BE2C (cell line): ENCODE measurements around the gene GRM4.

Experiments
- DNase-seq: peaks from one replicate; pipeline ENCODE4 v3.0.0-alpha.2; 2020
- H3K27me3 ChIP-seq: fragments of 250-450 bp; sonication (Bioruptor Pico); 2 replicates; pipeline ENCODE4 v1.5.1; 2020; ENCODE audit warnings: mild to moderate bottlenecking
- H3K36me3 ChIP-seq: fragments of 250-450 bp; sonication (Bioruptor Pico); 2 replicates; pipeline ENCODE4 v1.5.1; 2020; ENCODE audit warnings: mild to moderate bottlenecking
- H3K4me1 ChIP-seq: fragments of 250-450 bp; sonication (Bioruptor Pico); 2 replicates; pipeline ENCODE4 v1.5.1; 2020
- H3K4me3 ChIP-seq: 2 replicates; pipeline ENCODE4 v1.5.1; 2011; ENCODE audit warnings: low read depth, low read length
- H3K9me3 ChIP-seq: fragments of 250-450 bp; sonication (Bioruptor Pico); 2 replicates; pipeline ENCODE4 v1.5.1; 2020
- TF ChIP-seq, protein P1 (sequence below): IDR thresholded peaks from 2 replicates; pipeline ENCODE4 v1.5.1; 2012; ENCODE audit warnings: mild to moderate bottlenecking, low read depth, low read length

The GRM4 gene

DNA sequence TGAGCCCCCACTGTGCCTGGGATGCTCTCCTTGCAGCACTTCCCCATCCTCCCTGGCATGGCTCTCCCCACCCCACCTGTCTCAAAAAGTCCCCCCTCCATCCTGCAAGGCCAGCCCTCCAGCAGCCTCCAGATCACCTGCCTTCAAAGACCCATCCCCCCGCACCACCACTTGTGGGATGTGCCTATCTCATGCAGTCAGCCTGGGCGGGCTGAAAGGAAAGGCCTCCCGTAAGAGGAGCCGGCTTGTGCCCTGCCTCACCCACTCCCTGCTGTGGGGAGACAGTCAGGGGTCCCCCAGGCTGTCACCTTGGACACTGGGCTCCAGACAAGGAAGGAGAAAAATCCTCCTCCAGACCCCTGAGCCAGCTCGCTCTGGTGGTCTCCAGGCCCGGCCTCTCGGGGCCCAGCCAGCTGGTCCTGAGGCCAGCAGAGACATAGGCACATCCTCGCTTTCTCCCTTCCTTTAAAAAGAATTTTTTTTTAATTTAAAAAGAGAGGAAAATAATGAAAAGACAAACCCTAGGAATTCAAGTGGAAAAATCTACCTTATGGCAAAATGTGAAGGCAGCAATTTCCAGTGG, 77.3 kb downstream of the GRM4 start:
- TF ChIP-seq, protein P1, sequence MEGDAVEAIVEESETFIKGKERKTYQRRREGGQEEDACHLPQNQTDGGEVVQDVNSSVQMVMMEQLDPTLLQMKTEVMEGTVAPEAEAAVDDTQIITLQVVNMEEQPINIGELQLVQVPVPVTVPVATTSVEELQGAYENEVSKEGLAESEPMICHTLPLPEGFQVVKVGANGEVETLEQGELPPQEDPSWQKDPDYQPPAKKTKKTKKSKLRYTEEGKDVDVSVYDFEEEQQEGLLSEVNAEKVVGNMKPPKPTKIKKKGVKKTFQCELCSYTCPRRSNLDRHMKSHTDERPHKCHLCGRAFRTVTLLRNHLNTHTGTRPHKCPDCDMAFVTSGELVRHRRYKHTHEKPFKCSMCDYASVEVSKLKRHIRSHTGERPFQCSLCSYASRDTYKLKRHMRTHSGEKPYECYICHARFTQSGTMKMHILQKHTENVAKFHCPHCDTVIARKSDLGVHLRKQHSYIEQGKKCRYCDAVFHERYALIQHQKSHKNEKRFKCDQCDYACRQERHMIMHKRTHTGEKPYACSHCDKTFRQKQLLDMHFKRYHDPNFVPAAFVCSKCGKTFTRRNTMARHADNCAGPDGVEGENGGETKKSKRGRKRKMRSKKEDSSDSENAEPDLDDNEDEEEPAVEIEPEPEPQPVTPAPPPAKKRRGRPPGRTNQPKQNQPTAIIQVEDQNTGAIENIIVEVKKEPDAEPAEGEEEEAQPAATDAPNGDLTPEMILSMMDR: no peak; the same call in 1 of the 2 replicates
- H3K27me3 ChIP-seq: no peaks in the 10 kb centered on the region
- DNase-seq: no peak
- H3K4me1 ChIP-seq: no peaks in the 10 kb centered on the region
- no peaks in the 10 kb centered on the region for H3K36me3 ChIP-seq
- H3K9me3 ChIP-seq: peaks cover 2% of the 10 kb centered on the region; the same call in 1 of the 2 replicates
- H3K4me3 ChIP-seq: no peak overlapping the region

DNA sequence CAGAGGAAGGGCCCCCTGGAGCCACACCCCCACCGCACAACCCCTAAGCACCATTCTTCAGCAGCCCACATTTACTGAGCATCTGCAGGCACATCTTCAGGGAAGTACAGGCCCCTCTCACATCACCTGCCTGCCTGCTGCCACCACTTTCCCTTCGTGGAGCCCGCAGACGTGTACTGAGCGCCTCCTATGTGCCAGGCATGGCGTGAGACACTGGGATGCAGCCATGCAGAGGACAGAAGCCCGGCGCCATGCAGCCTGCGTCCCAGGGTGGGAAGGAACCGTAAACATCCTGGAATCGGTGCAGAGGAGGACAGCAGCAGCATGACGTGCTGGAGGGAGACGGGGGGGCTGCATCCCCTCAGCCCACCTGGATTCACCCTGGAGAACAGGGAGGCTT, 78.1 kb downstream of the GRM4 start:
- Histone ChIP-seq H3K27me3 (no peaks in the 10 kb centered on the region), H3K36me3 (no peaks in the 10 kb centered on the region), H3K4me1 (no peaks in the 10 kb centered on the region), H3K9me3 (peaks cover 2% of the 10 kb centered on the region; the same call in 1 of the 2 replicates), H3K4me3 (no peak overlapping the region)
- TF ChIP-seq, protein P1: peak; percentile 32
- no peak for DNase-seq

DNA sequence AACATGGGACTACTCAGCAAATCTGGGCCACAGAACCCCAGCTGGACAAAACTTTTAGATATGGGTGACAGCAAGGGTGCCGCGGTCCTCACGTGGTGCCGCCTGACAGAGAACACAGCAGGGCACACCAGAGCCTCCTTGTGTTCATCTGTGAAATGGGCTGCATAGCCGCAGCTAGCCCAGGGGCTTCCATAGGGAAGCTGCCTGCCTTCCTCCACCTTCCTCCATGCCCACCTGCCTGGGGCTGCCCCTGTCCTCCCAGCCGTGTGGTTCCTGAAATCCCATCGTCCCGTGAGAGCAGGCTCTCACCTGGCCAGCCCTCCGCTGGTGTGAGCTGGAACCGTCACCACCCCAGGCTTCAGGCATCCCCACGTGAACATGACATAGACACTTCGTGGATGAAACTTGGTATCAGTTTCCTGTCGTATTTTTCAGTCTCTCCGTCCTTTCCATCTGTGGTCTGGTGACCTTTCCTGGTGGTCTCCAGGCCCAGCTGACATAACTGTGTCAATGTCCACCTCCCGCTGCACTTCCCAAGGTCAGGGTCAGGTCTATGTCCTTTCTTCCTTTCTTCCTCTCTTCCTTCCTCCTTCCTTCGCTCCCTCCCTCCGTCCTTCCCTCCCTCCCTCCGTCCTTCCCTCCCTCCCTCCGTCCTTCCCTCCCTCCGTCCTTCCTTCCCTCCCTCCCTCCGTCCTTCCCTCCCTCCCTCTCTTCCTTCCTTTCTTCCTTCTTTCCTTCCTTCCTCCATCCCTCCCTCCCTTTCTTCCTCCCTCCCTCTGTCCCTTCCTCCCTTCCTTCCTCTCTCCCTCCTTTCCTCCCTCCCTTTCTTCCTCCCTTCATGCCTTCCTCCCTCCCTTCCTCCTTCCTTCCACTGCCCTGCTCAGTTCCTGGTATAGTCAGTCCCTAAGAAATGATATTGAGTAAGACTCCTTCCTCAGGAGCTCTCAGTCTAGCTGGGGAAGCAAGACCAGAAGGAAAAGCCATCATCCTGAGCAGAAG, 78.8 kb downstream of the GRM4 start:
- Histone ChIP-seq H3K27me3 (no peaks in the 10 kb centered on the region), H3K4me3 (no peak overlapping the region), H3K36me3 (no peaks in the 10 kb centered on the region), H3K4me1 (no peaks in the 10 kb centered on the region), H3K9me3 (no peaks in the 10 kb centered on the region)
- no peak for DNase-seq
- TF ChIP-seq, protein P1: no peak

DNA sequence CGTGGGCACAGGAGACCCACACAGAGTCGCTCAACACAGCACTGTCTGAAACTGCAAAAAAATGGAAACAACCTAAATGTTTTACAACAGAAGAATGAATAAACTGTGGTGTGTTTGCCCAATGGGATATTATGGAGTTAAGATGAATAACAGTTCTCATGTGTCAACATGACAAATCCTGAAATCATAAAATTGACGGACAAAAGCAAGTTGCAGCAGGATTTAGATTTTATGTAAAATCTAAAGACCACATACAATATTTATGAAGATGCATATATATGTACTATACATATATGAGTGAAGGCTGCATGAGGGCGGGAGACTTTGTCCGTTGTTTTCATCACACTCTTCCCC, 79.7 kb downstream of the GRM4 start:
- DNase-seq: no peak
- TF ChIP-seq, protein P1: no peak
- Histone ChIP-seq H3K27me3 (no peaks in the 10 kb centered on the region), H3K4me3 (peak overlapping the region; percentile 28; the same call in 1 of the 2 replicates), H3K36me3 (no peaks in the 10 kb centered on the region), H3K9me3 (no peaks in the 10 kb centered on the region), H3K4me1 (no peaks in the 10 kb centered on the region)

DNA sequence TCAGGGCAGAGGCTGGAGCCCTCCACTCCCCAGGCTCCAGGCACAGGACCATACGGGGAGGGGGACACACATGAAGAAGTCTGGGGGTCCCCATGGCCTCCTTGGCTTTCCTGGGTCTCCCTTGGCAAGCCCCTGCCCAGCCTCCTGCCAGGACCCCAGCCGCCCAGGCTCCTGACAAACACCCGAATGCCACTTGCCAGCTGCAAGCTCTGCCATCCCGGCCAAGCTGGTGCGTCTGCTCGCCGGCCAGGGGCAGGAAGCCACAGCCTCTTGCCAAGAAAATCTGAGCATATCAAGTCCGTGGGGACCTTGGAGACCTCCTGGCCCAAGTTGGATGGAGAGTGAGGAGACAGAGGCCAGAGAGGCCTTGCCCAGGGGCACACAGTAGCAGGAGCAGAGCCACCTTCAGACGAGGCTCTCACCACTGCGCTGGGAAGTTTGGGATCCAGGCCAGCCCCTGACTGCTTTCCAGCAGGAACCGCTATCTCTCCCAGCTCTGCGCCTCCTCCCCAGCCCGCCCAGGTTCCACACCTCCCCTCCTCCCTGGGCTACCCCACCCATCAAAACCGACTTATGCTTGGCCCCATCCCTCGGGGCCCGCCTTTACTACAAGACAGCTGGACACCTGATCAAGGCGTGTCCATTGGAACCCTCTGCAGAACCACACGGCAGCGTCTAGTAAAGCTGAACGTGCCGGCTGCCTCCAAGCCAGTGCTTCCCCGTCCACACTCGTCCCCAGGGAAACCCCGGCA, 80.2 kb downstream of the GRM4 start:
- DNase-seq: peak; percentile 68
- Histone ChIP-seq H3K9me3 (no peaks in the 10 kb centered on the region), H3K36me3 (no peaks in the 10 kb centered on the region), H3K27me3 (no peaks in the 10 kb centered on the region), H3K4me3 (peak overlapping the region; percentile 28), H3K4me1 (no peaks in the 10 kb centered on the region)
- TF ChIP-seq, protein P1: no peak
